Heart left ventricle (tissue), 13 donors: Measurements from ENCODE around the gene BDKRB2.

ENCODE experiments used
- POLR2A ChIP-seq, 2 donors: fragments of 450-650 bp; IDR thresholded peaks; one replicate each; pipeline ENCODE4 v1.6.1; 2017; ENCODE audit warnings: antibody characterized with exemption in 2 of 2, mild to moderate bottlenecking in 2 of 2, moderate library complexity in 2 of 2
- TF ChIP-seq, protein P1 (sequence below), 12 donors: fragments of 200-600 bp; sonication (generic) in 4 of 12; IDR thresholded peaks; one replicate each; pipeline versions ENCODE4 v1.5.0 to v1.8.0; 2018 to 2022; ENCODE audit warnings: antibody characterized with exemption in 12 of 12, mild to moderate bottlenecking in 5 of 12
- donor health status: ischemic (EF 13 %, LVEDD 7.1; RV severe dilation, severe dysfunction).
- donor health status: DM: no; HTN: yes; CAD: no.
- donor health status: DM: no; HTN: no; CAD: no.
- donor health status: ischemic (EF 25% LVEDD 6.9; RV normal size, moderate dysfunction).
- donor health status: ischemic (EF 25% LVEDD 5.7; RV mildly dilated, moderate dysfunction).
- donor health status: ischemic (EF 35%, LVEDD 5.7; RV mildly dilated, moderate dysfunction).
- donor health status: nonischemic (EF 11% LVEDD 7.7; RV severe dilation, severe dysfunction).
- donor health status: DM: yes; HTN: yes; CAD: no.
- donor health status: PGD.
- donor health status: ischemic (EF 29% LVEDD 5.4; RV normal size, mild dysfunction).
- donor health status: nonischemic (EF 23%, LVEDD 6.1; RV moderate dilation, normal function).

DNA sequence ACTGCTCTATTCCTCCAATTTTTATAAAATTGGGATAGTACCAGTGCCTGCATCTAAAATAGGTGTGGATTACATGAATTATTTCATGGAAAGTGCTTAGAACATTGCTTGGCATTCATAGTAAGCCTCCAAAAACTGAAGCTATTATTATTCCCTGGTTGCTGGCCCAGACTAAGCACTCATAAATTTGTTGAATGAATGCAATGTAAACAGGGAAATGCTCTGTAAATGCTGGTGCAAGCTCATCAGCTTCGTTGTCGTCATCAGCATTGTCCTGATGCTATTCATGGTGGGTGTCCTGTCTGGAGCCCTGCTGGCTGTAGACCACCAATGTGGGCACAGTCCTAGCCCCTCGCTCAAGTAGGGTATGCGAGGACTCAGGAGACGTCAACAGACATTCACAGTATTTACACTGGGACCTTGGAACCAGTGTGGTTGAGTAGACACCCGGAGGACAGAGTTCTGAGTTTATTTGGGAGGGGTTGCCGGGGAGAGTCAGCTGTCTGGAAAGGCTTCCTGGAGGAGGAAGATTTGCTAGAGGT lies 16.5 kb downstream of the BDKRB2 start:
- TF ChIP-seq POLR2A (IDR thresholded peaks at IDR 0.05) = no peak
- TF ChIP-seq, protein P1, sequence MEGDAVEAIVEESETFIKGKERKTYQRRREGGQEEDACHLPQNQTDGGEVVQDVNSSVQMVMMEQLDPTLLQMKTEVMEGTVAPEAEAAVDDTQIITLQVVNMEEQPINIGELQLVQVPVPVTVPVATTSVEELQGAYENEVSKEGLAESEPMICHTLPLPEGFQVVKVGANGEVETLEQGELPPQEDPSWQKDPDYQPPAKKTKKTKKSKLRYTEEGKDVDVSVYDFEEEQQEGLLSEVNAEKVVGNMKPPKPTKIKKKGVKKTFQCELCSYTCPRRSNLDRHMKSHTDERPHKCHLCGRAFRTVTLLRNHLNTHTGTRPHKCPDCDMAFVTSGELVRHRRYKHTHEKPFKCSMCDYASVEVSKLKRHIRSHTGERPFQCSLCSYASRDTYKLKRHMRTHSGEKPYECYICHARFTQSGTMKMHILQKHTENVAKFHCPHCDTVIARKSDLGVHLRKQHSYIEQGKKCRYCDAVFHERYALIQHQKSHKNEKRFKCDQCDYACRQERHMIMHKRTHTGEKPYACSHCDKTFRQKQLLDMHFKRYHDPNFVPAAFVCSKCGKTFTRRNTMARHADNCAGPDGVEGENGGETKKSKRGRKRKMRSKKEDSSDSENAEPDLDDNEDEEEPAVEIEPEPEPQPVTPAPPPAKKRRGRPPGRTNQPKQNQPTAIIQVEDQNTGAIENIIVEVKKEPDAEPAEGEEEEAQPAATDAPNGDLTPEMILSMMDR (IDR thresholded peaks at IDR 0.05) = no peak
